ENCODE measurements around the gene CRBN.

Gene CRBN

GRCh38 chr3:3179407-3180094, at the start of gene CRBN:
TSS of gene CRBN (minus strand) at chr3:3179691. CDS start at chr3:3179687, 4 bp downstream.
- peak; percentile 55 to 90 for DNase-seq

- no peak for DNase-seq
Observed at GRCh38 chr3:3227640-3228039, 48.1 kb upstream of the CRBN start.

- DNase-seq = no peak
Observed at GRCh38 chr3:3221528-3221927, 42.0 kb upstream of the CRBN start.

GRCh38 chr3:3216401-3216800, 36.9 kb upstream of the CRBN start:
- no peak for DNase-seq

GRCh38 chr3:3212781-3213440, 33.4 kb upstream of the CRBN start:
- no peak for DNase-seq

GRCh38 chr3:3209714-3210113, 30.2 kb upstream of the CRBN start:
- DNase-seq = no peak

- DNase-seq = no peak
Observed at GRCh38 chr3:3209057-3209456, 29.6 kb upstream of the CRBN start.

- DNase-seq = no peak
Observed at GRCh38 chr3:3201611-3202010, 22.1 kb upstream of the CRBN start.

- DNase-seq = peak; percentile 40 to 80
Observed at GRCh38 chr3:3200632-3201212, 21.2 kb upstream of the CRBN start.

GRCh38 chr3:3199306-3199705, 19.8 kb upstream of the CRBN start:
- DNase-seq = no peak

GRCh38 chr3:3196148-3196861, 16.8 kb upstream of the CRBN start:
- DNase-seq = peak; percentile 0 to 46

GRCh38 chr3:3194861-3195260, 15.4 kb upstream of the CRBN start:
- no peak for DNase-seq

- no peak for DNase-seq
Observed at GRCh38 chr3:3192286-3192675, 12.8 kb upstream of the CRBN start.

GRCh38 chr3:3191675-3192285, 12.3 kb upstream of the CRBN start:
- DNase-seq = no peak

- DNase-seq = no peak
Observed at GRCh38 chr3:3189961-3190360, 10.5 kb upstream of the CRBN start.

- no peak for DNase-seq
Observed at GRCh38 chr3:3189102-3189727, 9.7 kb upstream of the CRBN start.

GRCh38 chr3:3184876-3185275, 5.4 kb upstream of the CRBN start:
- DNase-seq = no peak

- no peak for DNase-seq
Observed at GRCh38 chr3:3180456-3180855, 965 bp upstream of the CRBN start.

GRCh38 chr3:3178498-3179328, 778 bp downstream of the CRBN start:
- no peak for DNase-seq

- DNase-seq = no peak
Observed at GRCh38 chr3:3177861-3178497, 1.5 kb downstream of the CRBN start.

- DNase-seq = no peak
Observed at GRCh38 chr3:3172627-3173026, 6.9 kb downstream of the CRBN start.

Measured in NCI-H526 (cell line).